Activated naive CD8-positive, alpha-beta T cell treated with anti-CD3 and anti-CD28 coated beads, Interleukin-2, amount 50 U/mL, for 24 hours (primary cell): ENCODE measurements around the gene MEIS1.

ENCODE experiments used
- ATAC-seq: fragments of 150-1000 bp; cut with Tn5 transposase; one replicate; pipeline ENCODE4 v1.10.0; 2021
- DNase-seq: peaks from one replicate; pipeline ENCODE4 v3.0.0; 2021
- H3K27ac Mint-ChIP-seq: one replicate; pipeline ENCODE4 v1.8.0; 2021; ENCODE audit warnings: mild to moderate bottlenecking, mixed read lengths
- H3K27me3 Mint-ChIP-seq: one replicate; pipeline ENCODE4 v1.8.0; 2021; ENCODE audit warnings: mixed read lengths
- H3K36me3 Mint-ChIP-seq: one replicate; pipeline ENCODE4 v1.8.0; 2021; ENCODE audit warnings: low read depth, mixed read lengths
- H3K4me1 Mint-ChIP-seq: one replicate; pipeline ENCODE4 v1.8.0; 2021; ENCODE audit warnings: mixed read lengths
- H3K4me3 Mint-ChIP-seq: one replicate; pipeline ENCODE4 v1.8.0; 2021; ENCODE audit warnings: mild to moderate bottlenecking, moderate library complexity, mixed read lengths
- H3K9me3 Mint-ChIP-seq: one replicate; pipeline ENCODE4 v1.8.0; 2021; ENCODE audit warnings: mixed read lengths

MEIS1 gene

GRCh38 chr2:66445925-66446871 lies 11.3 kb downstream of the MEIS1 start:
- H3K27me3 Mint-ChIP-seq: peaks cover 42% of the 10 kb centered on the region
- ATAC-seq (no peak), DNase-seq (no peak)
- H3K36me3 Mint-ChIP-seq: no peaks in the 10 kb centered on the region
- no peaks in the 10 kb centered on the region for H3K9me3 Mint-ChIP-seq
- H3K27ac Mint-ChIP-seq: no peak overlapping the region
- no peaks in the 10 kb centered on the region for H3K4me1 Mint-ChIP-seq
- H3K4me3 Mint-ChIP-seq: no peak overlapping the region

GRCh38 chr2:66446941-66447340 lies 12.0 kb downstream of the MEIS1 start:
- H3K4me1 Mint-ChIP-seq: no peaks in the 10 kb centered on the region
- no peaks in the 10 kb centered on the region for H3K36me3 Mint-ChIP-seq
- no peak overlapping the region for H3K27ac Mint-ChIP-seq
- no peak for ATAC-seq
- no peak overlapping the region for H3K4me3 Mint-ChIP-seq
- no peaks in the 10 kb centered on the region for H3K9me3 Mint-ChIP-seq
- no peak for DNase-seq
- peaks cover 34% of the 10 kb centered on the region for H3K27me3 Mint-ChIP-seq

GRCh38 chr2:66447677-66448076 lies 12.8 kb downstream of the MEIS1 start:
- H3K4me3 Mint-ChIP-seq: no peak overlapping the region
- DNase-seq (no peak), ATAC-seq (no peak)
- no peak overlapping the region for H3K27ac Mint-ChIP-seq
- no peaks in the 10 kb centered on the region for H3K9me3 Mint-ChIP-seq
- H3K4me1 Mint-ChIP-seq: no peaks in the 10 kb centered on the region
- H3K36me3 Mint-ChIP-seq: no peaks in the 10 kb centered on the region
- H3K27me3 Mint-ChIP-seq: peaks cover 32% of the 10 kb centered on the region

- Mint-ChIP-seq H3K4me3 (no peak overlapping the region), H3K4me1 (no peaks in the 10 kb centered on the region), H3K9me3 (no peaks in the 10 kb centered on the region), H3K27ac (no peak overlapping the region), H3K36me3 (no peaks in the 10 kb centered on the region), H3K27me3 (peaks cover 27% of the 10 kb centered on the region)
- ATAC-seq (no peak), DNase-seq (no peak)
Observed at GRCh38 chr2:66448136-66448991, 13.4 kb downstream of the MEIS1 start.

- Mint-ChIP-seq H3K27me3 (peaks cover 8% of the 10 kb centered on the region), H3K4me1 (no peaks in the 10 kb centered on the region), H3K36me3 (no peaks in the 10 kb centered on the region)
Observed at GRCh38 chr2:66452214-66452613, 17.3 kb downstream of the MEIS1 start.

GRCh38 chr2:66452917-66453316 lies 18.0 kb downstream of the MEIS1 start:
- DNase-seq (no peak), ATAC-seq (no peak)
- Mint-ChIP-seq H3K27ac (no peak overlapping the region), H3K4me3 (no peak overlapping the region), H3K36me3 (no peaks in the 10 kb centered on the region), H3K4me1 (no peaks in the 10 kb centered on the region), H3K27me3 (peaks cover 2% of the 10 kb centered on the region), H3K9me3 (no peaks in the 10 kb centered on the region)

More at GRCh38 chr2:66452214-66452613, 17.3 kb downstream of the MEIS1 start:
- no peaks in the 10 kb centered on the region for H3K9me3 Mint-ChIP-seq
- ATAC-seq: no peak
- H3K27ac Mint-ChIP-seq: no peak overlapping the region
- no peak overlapping the region for H3K4me3 Mint-ChIP-seq
- DNase-seq: no peak

GRCh38 chr2:66455490-66455889 lies 20.6 kb downstream of the MEIS1 start:
- Mint-ChIP-seq H3K27me3 (peaks cover 2% of the 10 kb centered on the region), H3K36me3 (no peaks in the 10 kb centered on the region), H3K9me3 (no peaks in the 10 kb centered on the region), H3K27ac (no peak overlapping the region), H3K4me3 (no peak overlapping the region), H3K4me1 (no peaks in the 10 kb centered on the region)
- ATAC-seq (no peak), DNase-seq (no peak)

GRCh38 chr2:66456183-66457041 lies 21.5 kb downstream of the MEIS1 start:
- no peaks in the 10 kb centered on the region for H3K36me3 Mint-ChIP-seq
- H3K4me3 Mint-ChIP-seq: no peak overlapping the region
- no peak for ATAC-seq
- DNase-seq: no peak
- H3K9me3 Mint-ChIP-seq: no peaks in the 10 kb centered on the region
- peaks cover 2% of the 10 kb centered on the region for H3K27me3 Mint-ChIP-seq
- H3K27ac Mint-ChIP-seq: no peak overlapping the region
- no peaks in the 10 kb centered on the region for H3K4me1 Mint-ChIP-seq

GRCh38 chr2:66457545-66457944 lies 22.6 kb downstream of the MEIS1 start:
- no peak for ATAC-seq
- H3K27ac Mint-ChIP-seq: no peak overlapping the region

GRCh38 chr2:66460031-66460430 lies 25.1 kb downstream of the MEIS1 start:
- no peaks in the 10 kb centered on the region for H3K9me3 Mint-ChIP-seq
- H3K27ac Mint-ChIP-seq: no peak overlapping the region
- no peak for ATAC-seq

More at GRCh38 chr2:66457545-66457944, 22.6 kb downstream of the MEIS1 start:
- Mint-ChIP-seq H3K4me1 (no peaks in the 10 kb centered on the region), H3K4me3 (no peak overlapping the region), H3K27me3 (peaks cover 2% of the 10 kb centered on the region), H3K36me3 (no peaks in the 10 kb centered on the region), H3K9me3 (no peaks in the 10 kb centered on the region)
- DNase-seq: no peak

GRCh38 chr2:66461001-66461663 lies 26.2 kb downstream of the MEIS1 start:
- DNase-seq: no peak
- Mint-ChIP-seq H3K27ac (no peak overlapping the region), H3K4me3 (no peak overlapping the region), H3K9me3 (no peaks in the 10 kb centered on the region), H3K27me3 (peaks cover 2% of the 10 kb centered on the region), H3K4me1 (no peaks in the 10 kb centered on the region), H3K36me3 (no peaks in the 10 kb centered on the region)
- ATAC-seq: no peak

More at GRCh38 chr2:66460031-66460430, 25.1 kb downstream of the MEIS1 start:
- H3K4me1 Mint-ChIP-seq: no peaks in the 10 kb centered on the region
- no peaks in the 10 kb centered on the region for H3K36me3 Mint-ChIP-seq
- H3K27me3 Mint-ChIP-seq: peaks cover 2% of the 10 kb centered on the region
- H3K4me3 Mint-ChIP-seq: no peak overlapping the region
- no peak for DNase-seq

- DNase-seq: no peak
- Mint-ChIP-seq H3K4me1 (no peaks in the 10 kb centered on the region), H3K4me3 (no peak overlapping the region), H3K36me3 (no peaks in the 10 kb centered on the region), H3K9me3 (no peaks in the 10 kb centered on the region), H3K27ac (no peak overlapping the region), H3K27me3 (peaks cover 2% of the 10 kb centered on the region)
- ATAC-seq: no peak
Observed at GRCh38 chr2:66461664-66462500, 27.0 kb downstream of the MEIS1 start.

- H3K4me1 Mint-ChIP-seq: no peaks in the 10 kb centered on the region
- peaks cover 2% of the 10 kb centered on the region for H3K27me3 Mint-ChIP-seq
- ATAC-seq (no peak), DNase-seq (no peak)
- H3K4me3 Mint-ChIP-seq: no peak overlapping the region
- no peaks in the 10 kb centered on the region for H3K36me3 Mint-ChIP-seq
- no peak overlapping the region for H3K27ac Mint-ChIP-seq
- no peaks in the 10 kb centered on the region for H3K9me3 Mint-ChIP-seq
Observed at GRCh38 chr2:66462501-66462825, 27.5 kb downstream of the MEIS1 start.
